Fibroblast of skin of scalp (primary cell): ENCODE results near the gene HECW1.
A peak's percentile ranks its signal among the peaks of the same experiment; 100 is the strongest.
"Not testable (repeated sequence)": the region's sequence is repeated elsewhere in the genome, so short reads cannot be mapped to it uniquely, and the experiment has no call there.

Experiments used
- DNase-seq: peaks from one replicate; pipeline ENCODE4 v3.0.0-alpha.2; 2013

Gene HECW1

DNA sequence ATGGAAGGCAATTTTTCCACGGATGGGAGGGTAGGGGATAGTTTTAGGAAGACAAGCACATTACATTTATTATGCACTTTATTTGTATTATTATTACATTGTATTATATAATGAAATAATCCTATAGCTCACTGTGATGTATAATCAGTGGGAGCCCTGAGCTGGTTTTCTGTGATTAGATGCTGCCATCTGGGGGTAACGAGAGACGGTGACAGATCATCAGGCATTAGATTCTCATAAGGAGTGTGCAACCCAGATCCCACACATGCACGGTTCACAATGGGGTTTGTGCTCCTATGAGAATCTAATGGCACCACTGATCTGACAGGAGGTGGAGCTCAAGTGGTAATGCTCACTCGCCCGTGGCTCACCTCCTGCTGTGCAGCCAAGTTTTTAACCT is 366.6 kb downstream of the HECW1 start:
- peak; percentile 21 for DNase-seq

DNA sequence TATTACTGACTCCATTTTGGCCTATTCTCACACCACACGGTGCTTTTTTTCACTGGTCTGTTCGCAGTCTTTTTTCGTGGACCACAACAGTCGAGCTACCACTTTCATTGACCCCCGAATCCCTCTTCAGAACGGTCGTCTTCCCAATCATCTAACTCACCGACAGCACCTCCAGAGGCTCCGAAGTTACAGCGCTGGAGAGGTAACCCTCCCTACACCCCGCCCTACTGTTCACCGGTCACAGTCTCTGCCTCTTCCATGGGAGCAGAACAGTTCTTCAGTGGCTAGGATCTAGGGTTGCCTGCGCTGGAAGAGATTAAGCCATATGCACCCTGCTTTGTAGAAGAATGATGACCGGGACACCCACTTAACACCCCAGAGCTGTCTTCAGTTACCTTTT is 367.1 kb downstream of the HECW1 start:
- DNase-seq, result no peak

DNA sequence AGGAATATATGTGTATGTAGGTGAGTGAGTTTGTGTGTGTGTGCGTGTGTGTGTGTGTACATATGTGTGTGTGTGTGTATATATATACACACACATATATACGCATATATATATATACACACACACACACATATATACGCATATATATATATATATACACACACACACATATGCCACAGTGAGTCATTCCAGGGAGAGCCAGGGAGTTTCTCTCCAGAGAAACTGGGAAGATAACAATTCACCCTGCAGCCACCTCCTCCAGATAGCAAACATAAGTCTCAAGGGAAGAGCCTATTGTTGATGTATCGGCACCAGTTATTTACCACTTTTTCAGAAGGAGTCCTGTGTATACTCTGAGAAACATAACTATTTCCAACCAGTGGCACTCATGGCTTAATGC is 368.1 kb downstream of the HECW1 start:
- DNase-seq, result peak; percentile 21

- peak; percentile 85 for DNase-seq
These were observed 369.6 kb downstream of the HECW1 start for GRCh38 chr7:43481902-43482678.

DNA sequence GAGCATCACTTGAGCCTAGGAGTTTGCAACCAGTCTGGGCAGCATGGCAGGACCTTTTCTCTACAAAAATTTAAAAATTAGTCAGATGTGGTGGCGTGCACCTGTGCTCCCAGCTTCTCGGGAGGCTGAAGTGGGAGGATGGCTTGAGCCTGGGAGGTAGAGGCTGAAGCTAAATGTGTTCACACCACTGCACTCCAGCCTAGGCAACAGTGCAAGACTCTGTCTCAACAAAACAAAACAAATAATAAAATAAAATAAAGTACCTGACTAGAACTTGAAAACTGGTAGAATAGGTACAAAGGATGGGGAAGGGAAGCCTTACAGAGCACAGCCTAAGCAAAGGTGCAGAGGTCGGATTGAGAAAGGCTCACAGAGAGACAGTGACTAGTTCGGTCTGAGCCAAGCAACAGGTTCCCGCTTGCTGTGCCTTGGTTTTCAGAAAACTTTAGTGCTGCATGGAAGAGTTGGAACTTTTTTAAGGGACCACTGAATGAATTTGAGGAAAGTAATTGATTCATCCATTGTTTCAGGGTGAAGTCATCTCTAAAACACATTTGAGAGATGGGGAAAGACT is 370.3 kb downstream of the HECW1 start:
- peak; percentile 19 for DNase-seq

DNA sequence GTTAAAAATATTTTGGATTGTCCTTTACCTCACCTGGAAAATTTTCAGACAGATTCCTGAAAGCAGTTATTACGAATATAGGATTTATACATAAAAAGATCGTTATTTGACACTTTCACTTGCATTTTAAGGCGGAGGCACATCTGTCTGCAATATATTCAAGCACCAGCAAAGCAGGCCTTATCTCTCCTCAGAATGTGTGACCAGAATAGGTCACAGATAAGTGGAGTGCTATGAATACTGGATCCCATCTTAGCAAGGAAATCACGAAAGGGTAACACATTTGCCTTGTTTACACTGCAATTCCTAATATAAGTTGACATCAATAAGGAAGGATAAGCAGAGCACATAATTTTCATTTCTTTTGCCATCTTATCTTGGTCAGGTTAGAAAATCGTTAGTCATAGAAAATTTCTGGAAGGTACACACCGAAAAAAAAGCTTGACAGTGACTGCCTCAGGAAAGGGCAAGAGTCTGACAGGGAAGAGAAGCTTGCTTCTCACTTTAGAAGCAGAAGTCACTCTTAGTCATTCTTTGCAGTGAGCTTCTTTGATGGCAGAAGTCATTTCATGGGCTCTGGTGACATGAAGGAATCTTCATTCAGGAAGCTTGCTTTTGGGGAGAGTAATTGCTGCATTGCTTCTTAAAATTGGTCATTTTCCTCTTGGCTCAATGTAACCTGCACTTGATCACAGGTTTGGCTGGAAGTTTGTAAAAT is 372.4 kb downstream of the HECW1 start:
- no peak for DNase-seq

- no peak for DNase-seq
These were observed 373.1 kb downstream of the HECW1 start for GRCh38 chr7:43485580-43485979.

DNA sequence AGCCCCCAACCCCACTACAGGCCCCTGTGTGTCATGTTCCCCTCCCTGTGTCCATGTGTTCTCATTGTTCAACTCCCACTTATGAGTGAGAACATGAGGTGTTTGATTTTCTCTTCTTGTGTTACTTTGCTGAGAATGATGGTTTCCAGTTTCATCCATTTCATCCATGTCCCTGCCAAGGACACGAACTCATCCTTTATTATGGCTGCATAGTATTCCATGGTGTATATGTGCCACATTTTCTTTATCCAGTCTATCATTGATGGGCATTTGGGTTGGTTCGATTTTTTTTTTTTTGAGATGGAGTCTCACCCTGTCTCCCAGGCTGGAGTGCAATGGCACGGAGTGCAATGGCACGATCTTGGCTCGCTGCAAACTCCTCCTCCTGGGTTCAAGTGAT is 373.6 kb downstream of the HECW1 start:
- not testable (repeated sequence) for DNase-seq

- DNase-seq, result no peak
These were observed 374.2 kb downstream of the HECW1 start for GRCh38 chr7:43486634-43487033.

DNA sequence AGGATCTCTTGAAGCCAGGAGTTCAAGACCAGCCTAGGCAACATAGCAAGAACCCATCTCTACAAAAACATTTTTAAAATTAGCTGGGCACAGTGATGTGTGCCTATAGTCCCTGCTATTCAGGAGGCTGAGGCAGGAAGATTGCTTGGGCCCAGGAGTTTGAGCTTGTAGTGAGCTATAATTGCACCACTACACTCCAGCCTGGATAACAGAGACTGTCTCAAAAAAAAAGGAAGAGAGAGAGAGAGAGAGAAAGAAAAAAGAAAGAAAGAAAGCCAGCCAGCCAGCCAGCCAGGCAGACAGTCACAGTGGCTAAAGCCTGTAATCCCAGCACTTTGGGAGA is 375.3 kb downstream of the HECW1 start:
- no peak for DNase-seq

GRCh38 chr7:43489257-43489656 is 376.8 kb downstream of the HECW1 start:
- DNase-seq, result no peak

DNA sequence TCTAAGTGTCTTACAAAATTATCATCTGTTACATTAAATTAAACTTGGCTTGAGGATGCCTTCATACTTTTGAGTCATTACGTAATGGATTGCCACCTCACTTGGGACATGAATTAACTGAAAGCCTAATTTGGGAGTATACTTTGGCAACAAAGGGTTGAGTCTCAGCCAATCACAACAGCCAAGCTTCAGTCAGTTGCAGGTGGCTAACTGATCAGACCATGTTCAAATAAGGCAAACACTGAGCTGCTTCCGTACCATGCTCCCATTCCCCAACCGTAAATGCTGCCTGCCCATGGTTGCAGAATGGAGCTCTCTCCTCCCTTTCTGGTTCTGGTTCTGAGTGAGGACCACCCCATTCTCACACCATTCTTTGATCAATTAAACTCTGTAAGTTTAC is 377.6 kb downstream of the HECW1 start:
- DNase-seq, result no peak

DNA sequence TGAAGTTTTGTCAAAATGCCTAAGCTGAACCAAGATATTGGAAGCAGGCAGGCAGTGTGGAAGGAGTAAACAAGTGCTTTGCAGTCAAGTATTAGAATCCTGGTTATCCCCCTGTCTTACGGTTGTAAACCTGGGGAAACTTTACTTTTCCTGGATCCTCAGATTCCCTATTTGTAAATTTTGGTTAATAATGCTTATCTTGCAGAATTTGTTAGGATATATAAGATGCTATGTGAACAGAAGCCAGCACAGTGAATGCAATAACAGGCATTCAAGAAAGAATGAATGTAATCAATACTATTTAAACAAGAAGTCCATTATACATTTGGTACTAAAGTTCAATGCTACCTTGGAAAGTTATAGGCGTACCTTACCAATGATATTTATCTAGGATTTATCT is 378.7 kb downstream of the HECW1 start:
- DNase-seq, result no peak

DNA sequence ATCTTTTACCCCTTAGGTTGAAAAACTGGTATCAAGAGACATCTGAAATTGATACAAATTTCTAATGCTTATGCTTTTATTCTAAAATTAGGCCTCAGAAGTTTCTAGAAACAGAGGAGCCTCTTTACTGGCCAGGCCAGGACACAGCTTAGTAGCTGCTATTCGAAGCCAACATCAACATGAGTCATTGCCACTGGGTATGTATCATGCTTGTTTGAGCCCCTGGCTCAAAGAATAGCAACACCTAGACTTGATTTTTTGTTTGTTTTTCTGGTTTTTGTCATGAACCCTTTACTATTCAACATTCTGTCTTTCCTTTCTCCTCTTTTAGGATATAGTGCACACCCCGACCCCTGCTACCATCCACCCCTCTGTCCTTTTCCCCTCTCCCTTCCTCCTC is 379.5 kb downstream of the HECW1 start:
- DNase-seq, result peak; percentile 78

GRCh38 chr7:43492896-43493295 is 380.4 kb downstream of the HECW1 start:
- no peak for DNase-seq

DNA sequence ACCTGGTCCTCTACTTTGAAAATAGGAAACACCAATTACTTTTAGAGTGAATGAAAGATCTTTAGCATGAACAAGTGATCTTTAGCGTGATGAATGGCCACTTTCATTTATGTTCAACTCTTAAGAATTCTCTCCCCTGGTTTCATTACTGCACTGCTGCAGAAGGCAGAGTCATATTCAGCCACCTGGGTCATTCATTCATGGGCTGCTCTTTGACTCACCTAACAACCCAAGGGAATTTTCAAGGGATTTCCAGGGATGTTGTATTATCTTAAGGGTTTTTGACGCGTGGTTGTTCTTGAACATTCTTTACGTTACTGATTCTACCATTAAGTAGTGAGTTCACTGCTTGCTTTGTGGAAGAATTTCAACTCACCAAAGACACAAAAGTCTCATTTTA is 383.1 kb downstream of the HECW1 start:
- DNase-seq, result no peak

GRCh38 chr7:43496596-43496995 is 384.1 kb downstream of the HECW1 start:
- DNase-seq, result no peak

DNA sequence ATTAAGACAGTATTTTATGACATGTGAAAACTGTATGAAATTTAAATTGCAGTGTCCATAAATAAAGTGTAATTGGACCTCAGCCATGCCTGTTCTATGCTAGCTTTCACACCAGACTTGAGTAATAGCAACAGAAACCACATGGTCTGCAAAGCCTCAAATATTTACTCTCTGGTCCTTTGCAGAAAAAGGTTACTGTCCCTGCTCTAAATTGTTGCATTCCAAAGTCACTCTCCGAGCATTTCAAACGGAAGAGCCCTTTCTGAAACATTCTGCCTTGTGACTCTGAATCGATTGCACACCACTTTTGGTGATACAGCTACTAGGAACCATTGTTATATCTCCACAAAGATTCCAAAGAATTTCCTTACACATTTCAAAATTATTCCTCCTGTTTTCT is 389.4 kb downstream of the HECW1 start:
- DNase-seq, result peak; percentile 81

DNA sequence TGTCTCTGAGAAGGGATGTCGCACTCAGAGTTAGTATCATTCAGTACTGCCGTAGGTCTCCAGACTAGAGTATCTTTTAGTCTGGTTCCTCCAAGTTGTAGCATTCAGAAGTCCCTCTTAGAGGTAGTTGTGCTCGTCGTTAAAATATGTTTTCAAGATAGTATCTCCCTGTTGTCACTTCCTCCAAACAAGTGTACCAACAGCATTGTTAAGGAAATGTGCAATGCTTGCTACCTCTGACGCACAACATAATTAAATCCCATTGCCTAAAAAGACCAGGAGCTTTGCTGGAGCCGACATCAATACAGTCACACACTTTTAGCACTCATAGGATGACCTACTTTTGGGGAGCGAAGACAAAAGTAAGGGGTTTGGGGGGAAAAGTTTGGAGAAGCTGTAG is 390.5 kb downstream of the HECW1 start:
- no peak for DNase-seq

GRCh38 chr7:43505412-43505811 is 393.0 kb downstream of the HECW1 start:
- no peak for DNase-seq

- no peak for DNase-seq
These were observed 394.0 kb downstream of the HECW1 start for GRCh38 chr7:43506460-43506859.

DNA sequence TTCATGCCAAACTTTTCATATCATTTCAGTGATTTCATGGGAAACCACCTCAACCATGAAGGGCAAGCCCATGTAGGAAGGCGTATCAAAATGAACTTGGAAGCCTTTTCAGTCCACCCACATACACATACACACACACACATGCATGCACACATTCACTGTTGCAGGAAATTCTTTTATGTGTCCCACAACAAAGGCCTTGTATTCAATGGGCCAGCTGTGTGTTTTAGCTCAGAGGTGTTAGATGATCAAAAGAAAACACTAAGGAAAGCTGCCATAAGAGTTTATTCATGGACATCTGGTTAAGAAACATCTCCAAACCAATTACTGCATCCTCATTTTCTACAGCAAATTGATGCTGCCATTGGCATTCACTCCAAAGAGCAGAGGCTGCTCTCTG is 396.0 kb downstream of the HECW1 start:
- no peak for DNase-seq

GRCh38 chr7:43509906-43510305 is 397.5 kb downstream of the HECW1 start:
- no peak for DNase-seq

- DNase-seq, result no peak
These were observed 398.6 kb downstream of the HECW1 start for GRCh38 chr7:43511029-43511428.
